ENCODE measurements around the gene TMEM212. TPM values are rescaled to one million over a fixed set of nuclear protein-coding genes. Genes with fewer than 3 reads are reported as not detected.

The TMEM212 gene
- total and polyA plus RNA-seq, 9 of the 15 experiments (the other 6 are each of a cell fraction or from before 2014, with no cell fraction given) = not detected

- peak; percentile 72; the same call in 1 of the 2 replicates for TF ChIP-seq CTBP1 (IDR thresholded peaks at IDR 0.05; ENCODE audit: borderline replicate concordance)
- TF ChIP-seq ZBTB40 (IDR thresholded peaks at IDR 0.05) = no peak
- TF ChIP-seq ZBTB40 (CRISPR knock-in tag; IDR thresholded peaks at IDR 0.05) = no peak
- TF ChIP-seq ZFP36 (IDR thresholded peaks at IDR 0.05; ENCODE audit: low read depth, low read length, partially characterized antibody) = no peak
- no peak for TF ChIP-seq TEAD2 (tag; IDR thresholded peaks at IDR 0.05)
- no peak for TF ChIP-seq CCAR2 (IDR thresholded peaks at IDR 0.05; ENCODE audit: low read depth, low read length)
- TF ChIP-seq CEBPB (tag; IDR thresholded peaks at IDR 0.05) = peak; percentile 65
- no peak for TF ChIP-seq SIN3A (IDR thresholded peaks at IDR 0.05; ENCODE audit: borderline replicate concordance in 2 of 2, control insufficient read depth in 1 of 2, low read depth in 2 of 2, low read length in 2 of 2)
- TF ChIP-seq ZNF717 (CRISPR knock-in tag; IDR thresholded peaks at IDR 0.05) = no peak
- no peak for TF ChIP-seq ETV5 (CRISPR knock-in tag; IDR thresholded peaks at IDR 0.05; ENCODE audit: low read depth)
- TF ChIP-seq FOXO4 (CRISPR knock-in tag; IDR thresholded peaks at IDR 0.05) = no peak
- TF ChIP-seq ZSCAN32 (CRISPR knock-in tag; IDR thresholded peaks at IDR 0.05) = no peak
- TF ChIP-seq EP400 (IDR thresholded peaks at IDR 0.05) = peak; percentile 68
- TF ChIP-seq MAFK (IDR thresholded peaks at IDR 0.05; ENCODE audit: low read length) = peak; percentile 11; the same call in 1 of the 2 replicates
- TF ChIP-seq GATAD2B (IDR thresholded peaks at IDR 0.05; ENCODE audit: borderline replicate concordance) = no peak
- TF ChIP-seq IRF2 (CRISPR knock-in tag; IDR thresholded peaks at IDR 0.05) = no peak
- TF ChIP-seq HMG20A (CRISPR knock-in tag; conservative IDR thresholded peaks at IDR 0.05) = no peak
- TF ChIP-seq ESRRB (CRISPR knock-in tag; IDR thresholded peaks at IDR 0.05; ENCODE audit: borderline replicate concordance) = no peak
- TF ChIP-seq NELFE (IDR thresholded peaks at IDR 0.05; ENCODE audit: insufficient read depth, insufficient read length) = no peak
- no peak for TF ChIP-seq ZC3H11A (IDR thresholded peaks at IDR 0.05; ENCODE audit: low read depth, low read length)
These were observed 29.2 kb upstream of the TMEM212 start (continued) for GRCh38 chr3:171813897-171814460.
